BJ (cell line): ENCODE results near the gene AIFM1. TPM values are rescaled to one million over a fixed set of nuclear protein-coding genes. Genes with fewer than 3 reads are reported as not detected.

Source experiments
- CTCF ChIA-PET: fragments of 350-600 bp; formaldehyde crosslinking; extraction: SDS; loops from one replicate; lab custom pipeline; 2021; ENCODE audit warnings: antibody characterized with exemption, inconsistent platforms; lab: Yijun Ruan, JAX
- POLR2A ChIA-PET: fragments of 300-600 bp; sonication (Branson Sonifier 250); formaldehyde crosslinking; extraction: SDS; loops from one replicate; lab custom pipeline; 2021; ENCODE audit warnings: antibody characterized with exemption; lab: Charles Lee
- DNase-seq: peaks from one replicate; pipeline ENCODE4 v3.0.0-alpha.2; 2011; ENCODE audit warnings: low read depth
- H3K27me3 ChIP-seq: 2 replicates; pipeline ENCODE4 v1.6.0; 2011; ENCODE audit warnings: low read length; ENCODE audit not compliant: control insufficient read depth, insufficient read depth
- H3K36me3 ChIP-seq: 2 replicates; pipeline ENCODE4 v1.5.1; 2011; ENCODE audit warnings: low read length; ENCODE audit not compliant: control insufficient read depth, insufficient read depth
- H3K4me3 ChIP-seq: 2 replicates; pipeline ENCODE4 v1.5.1; 2011; ENCODE audit warnings: low read depth, mild to moderate bottlenecking, control low read depth, low read length
- polyA plus RNA-seq: library from polyadenylated mRNA; depleted of rRNA; stranded (reverse); fragments of >200 nt; gene quantifications from 2 replicates; pipeline ENCODE4 v1.2.3, GENCODE V29; 2011
- TF ChIP-seq, protein P1 (sequence below): IDR thresholded peaks from 2 replicates; pipeline ENCODE4 v1.5.1; 2011; ENCODE audit warnings: low read depth, mild to moderate bottlenecking, control low read depth, inconsistent platforms, low read length, moderate library complexity; ENCODE audit not compliant: insufficient read depth

AIFM1 gene
- polyA plus RNA-seq, 1 experiment: 23.2 TPM

DNA sequence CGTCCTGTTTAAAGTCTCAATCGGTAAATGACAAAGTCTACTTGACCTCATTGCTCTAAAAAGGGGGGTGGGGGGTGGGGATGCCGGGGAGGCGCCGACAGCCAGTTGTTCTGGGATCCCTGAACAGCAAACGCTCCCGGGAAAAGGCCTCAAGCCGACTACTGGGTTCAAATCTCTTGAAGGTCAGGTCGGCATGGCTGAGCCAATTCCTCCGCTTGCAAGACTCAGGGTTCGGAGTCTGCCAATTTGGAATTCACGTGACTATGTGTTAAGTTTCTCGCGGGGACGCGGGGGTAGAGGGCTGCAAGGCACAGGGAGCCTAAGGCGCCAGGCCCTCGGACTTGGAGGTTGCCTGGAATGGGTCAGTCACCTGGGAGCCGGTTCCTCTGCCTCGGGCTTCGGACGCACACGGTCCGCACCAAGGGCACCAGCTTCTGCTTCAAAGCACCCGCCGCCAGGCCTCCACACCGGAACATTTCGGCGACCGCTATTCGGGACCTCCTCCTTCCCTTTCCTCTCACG lies 399 bp downstream of the AIFM1 start:
- TF ChIP-seq, protein P1, sequence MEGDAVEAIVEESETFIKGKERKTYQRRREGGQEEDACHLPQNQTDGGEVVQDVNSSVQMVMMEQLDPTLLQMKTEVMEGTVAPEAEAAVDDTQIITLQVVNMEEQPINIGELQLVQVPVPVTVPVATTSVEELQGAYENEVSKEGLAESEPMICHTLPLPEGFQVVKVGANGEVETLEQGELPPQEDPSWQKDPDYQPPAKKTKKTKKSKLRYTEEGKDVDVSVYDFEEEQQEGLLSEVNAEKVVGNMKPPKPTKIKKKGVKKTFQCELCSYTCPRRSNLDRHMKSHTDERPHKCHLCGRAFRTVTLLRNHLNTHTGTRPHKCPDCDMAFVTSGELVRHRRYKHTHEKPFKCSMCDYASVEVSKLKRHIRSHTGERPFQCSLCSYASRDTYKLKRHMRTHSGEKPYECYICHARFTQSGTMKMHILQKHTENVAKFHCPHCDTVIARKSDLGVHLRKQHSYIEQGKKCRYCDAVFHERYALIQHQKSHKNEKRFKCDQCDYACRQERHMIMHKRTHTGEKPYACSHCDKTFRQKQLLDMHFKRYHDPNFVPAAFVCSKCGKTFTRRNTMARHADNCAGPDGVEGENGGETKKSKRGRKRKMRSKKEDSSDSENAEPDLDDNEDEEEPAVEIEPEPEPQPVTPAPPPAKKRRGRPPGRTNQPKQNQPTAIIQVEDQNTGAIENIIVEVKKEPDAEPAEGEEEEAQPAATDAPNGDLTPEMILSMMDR: no peak
- Histone ChIP-seq H3K27me3 (no peaks in the 10 kb centered on the region), H3K36me3 (no peaks in the 10 kb centered on the region), H3K4me3 (peak overlapping the region; percentile 75)
- ChIA-PET POLR2A (no interaction called here), CTCF (interaction anchor here (1.2 to 1.5 kb wide), 2 partner anchors 44 to 46 kb away, joined by 3 to 4 read pairs; no protein-coding TSS in a partner anchor)
- no peak for DNase-seq

DNA sequence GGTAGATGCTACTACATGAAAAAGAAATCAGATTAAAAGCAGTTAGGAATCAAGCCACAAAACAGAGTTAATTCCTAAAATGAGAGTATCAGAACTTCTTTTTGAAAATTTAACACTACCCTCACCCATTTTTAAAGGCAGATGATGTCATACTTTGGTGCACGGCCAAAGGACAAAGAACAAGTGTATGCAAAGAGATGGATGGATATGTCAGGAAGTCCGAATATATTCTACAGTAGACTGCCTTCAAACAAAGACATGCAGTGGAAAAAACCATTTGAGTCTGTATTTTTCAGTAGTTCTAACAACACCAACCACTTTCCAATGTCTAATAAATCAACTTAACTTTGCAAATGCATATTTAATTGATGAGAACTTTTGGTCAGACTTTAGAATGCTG lies 2.2 kb downstream of the AIFM1 start:
- H3K27me3 ChIP-seq: no peaks in the 10 kb centered on the region
- no peak for DNase-seq
- no peaks in the 10 kb centered on the region for H3K36me3 ChIP-seq
- no peak overlapping the region for H3K4me3 ChIP-seq
- ChIA-PET CTCF (no interaction called here), POLR2A (no interaction called here)
- TF ChIP-seq, protein P1: no peak

DNA sequence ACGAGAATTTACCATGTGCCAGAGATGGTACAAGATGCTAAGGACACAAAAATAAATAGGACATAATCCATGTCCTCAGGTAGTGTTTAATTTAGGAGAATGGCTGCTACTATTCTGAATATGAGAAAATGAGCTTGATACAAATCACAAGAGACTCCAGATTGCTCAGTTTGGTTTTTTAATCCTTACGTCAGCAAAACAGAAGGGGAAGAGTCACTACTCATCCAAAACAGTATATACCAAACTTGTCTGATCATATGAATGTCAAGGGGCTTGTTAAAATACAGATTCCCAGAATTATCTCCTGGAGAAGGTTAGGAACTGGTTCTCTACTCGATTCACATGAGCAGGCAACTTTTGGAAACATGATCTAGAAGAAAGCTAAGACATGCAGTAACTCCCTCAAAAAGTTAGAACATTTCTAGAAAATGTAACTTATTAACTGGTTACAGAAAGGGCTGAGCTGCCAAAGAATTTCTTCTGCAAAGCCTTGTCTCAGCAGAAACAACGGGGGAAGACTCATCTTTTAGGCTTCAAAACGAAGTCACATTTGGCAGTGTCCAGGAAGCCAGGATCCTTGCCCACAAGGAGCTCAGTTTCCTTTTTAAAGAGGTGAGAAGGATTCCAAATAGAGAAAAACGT lies 3.4 kb downstream of the AIFM1 start:
- no peaks in the 10 kb centered on the region for H3K27me3 ChIP-seq
- no peak overlapping the region for H3K4me3 ChIP-seq
- ChIA-PET CTCF (no interaction called here), POLR2A (no interaction called here)
- no peaks in the 10 kb centered on the region for H3K36me3 ChIP-seq
- no peak for DNase-seq
- TF ChIP-seq, protein P1: no peak

DNA sequence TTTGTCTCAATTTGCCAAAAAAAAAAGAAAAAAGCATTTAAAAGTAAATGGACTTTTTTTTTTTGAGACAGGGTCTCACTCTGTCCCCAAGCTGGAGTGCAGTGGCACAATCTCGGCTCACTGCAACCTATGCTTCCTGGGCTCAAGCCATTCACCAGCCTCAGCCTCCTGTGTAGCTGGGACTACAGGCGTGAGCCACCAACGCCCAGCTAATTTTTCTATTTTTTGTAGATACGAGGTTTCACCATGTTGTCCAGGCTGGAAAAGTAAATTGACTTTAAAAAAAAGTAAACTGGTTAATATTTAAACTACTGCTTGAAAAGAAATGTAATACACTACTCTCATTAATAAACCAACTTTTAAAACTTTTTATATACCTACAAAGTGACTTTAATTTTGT lies 5.9 kb downstream of the AIFM1 start:
- POLR2A ChIA-PET: no interaction called here
- no peaks in the 10 kb centered on the region for H3K36me3 ChIP-seq
- no peak overlapping the region for H3K4me3 ChIP-seq
- H3K27me3 ChIP-seq: no peaks in the 10 kb centered on the region
- DNase-seq: no peak
- CTCF ChIA-PET: no interaction called here
- TF ChIP-seq, protein P1: no peak

DNA sequence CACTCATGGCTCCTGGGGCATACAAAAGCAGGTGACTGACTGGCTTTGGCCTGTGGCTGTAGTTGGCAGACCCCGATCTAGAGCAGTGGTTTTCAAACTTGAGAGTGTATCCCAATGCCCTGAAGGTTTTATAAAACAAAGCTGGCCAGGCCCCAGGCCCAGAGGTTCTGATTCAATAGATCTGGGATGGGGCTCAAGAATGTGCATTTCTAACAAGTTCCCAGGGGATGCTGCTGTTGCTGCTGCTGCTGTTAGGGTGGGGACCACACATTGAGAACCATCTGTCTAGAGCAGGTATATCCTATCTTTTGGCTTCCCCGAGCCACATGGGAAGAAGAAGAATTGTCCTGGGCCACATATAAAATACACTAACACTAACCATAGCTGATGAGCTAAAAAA lies 7.3 kb downstream of the AIFM1 start:
- no peak overlapping the region for H3K4me3 ChIP-seq
- ChIA-PET POLR2A (no interaction called here), CTCF (interaction anchor here (0.5 kb wide), 1 partner anchor 50 kb away, joined by 4 read pairs; no protein-coding TSS in a partner anchor)
- DNase-seq: no peak
- no peaks in the 10 kb centered on the region for H3K36me3 ChIP-seq
- TF ChIP-seq, protein P1: no peak
- no peaks in the 10 kb centered on the region for H3K27me3 ChIP-seq
